Choroid plexus epithelial cell (primary cell): Measurements from ENCODE around the gene ROBO4.

Experiments used
- DNase-seq: peaks from one replicate; pipeline ENCODE4 v3.0.0-alpha.2; 2010; ENCODE audit warnings: low read depth
- H3K4me3 ChIP-seq: 2 replicates; pipeline ENCODE4 v1.5.1; 2011; ENCODE audit warnings: low read depth, mild to moderate bottlenecking, control low read depth, low read length, moderate library complexity
- TF ChIP-seq, protein P1 (sequence below): conservative IDR thresholded peaks from 2 replicates; pipeline ENCODE4 v1.5.1; 2011; ENCODE audit warnings: low read depth, mild to moderate bottlenecking, control low read depth, inconsistent platforms, low read length, moderate library complexity

The ROBO4 gene

DNA sequence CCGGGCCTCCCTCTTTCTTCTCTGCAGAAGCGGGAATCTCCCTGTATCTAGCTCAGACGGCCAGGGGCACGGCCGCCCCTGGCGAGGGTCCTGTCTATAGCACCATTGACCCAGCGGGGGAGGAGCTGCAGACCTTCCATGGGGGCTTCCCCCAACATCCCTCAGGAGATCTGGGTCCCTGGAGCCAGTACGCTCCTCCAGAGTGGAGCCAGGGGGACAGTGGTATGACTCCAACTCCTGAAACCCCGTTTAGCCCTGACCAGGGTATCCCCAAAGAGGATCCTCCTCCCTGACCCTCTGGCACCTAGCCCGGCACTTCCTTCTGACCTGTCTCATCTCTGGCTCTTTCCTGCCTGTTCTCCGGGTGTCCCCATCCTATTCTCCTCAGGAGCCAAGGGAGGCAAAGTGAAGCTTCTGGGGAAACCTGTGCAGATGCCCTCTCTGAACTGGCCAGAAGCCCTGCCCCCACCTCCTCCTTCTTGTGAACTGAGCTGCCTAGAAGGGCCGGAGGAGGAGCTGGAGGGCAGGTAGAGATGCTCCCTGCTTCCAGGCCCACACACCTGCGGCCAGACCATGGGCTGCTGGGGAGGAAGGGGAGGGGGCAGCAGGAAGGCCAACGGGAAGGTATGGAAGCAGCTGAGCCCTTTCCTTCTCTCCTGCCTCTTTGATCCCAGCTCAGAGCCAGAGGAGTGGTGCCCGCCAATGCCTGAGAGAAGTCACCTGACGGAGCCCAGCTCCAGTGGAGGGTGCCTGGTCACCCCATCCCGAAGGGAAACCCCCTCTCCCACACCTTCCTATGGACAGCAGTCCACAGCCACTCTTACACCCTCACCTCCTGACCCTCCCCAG, 19.5 kb downstream of the ROBO4 start:
- TF ChIP-seq, protein P1, sequence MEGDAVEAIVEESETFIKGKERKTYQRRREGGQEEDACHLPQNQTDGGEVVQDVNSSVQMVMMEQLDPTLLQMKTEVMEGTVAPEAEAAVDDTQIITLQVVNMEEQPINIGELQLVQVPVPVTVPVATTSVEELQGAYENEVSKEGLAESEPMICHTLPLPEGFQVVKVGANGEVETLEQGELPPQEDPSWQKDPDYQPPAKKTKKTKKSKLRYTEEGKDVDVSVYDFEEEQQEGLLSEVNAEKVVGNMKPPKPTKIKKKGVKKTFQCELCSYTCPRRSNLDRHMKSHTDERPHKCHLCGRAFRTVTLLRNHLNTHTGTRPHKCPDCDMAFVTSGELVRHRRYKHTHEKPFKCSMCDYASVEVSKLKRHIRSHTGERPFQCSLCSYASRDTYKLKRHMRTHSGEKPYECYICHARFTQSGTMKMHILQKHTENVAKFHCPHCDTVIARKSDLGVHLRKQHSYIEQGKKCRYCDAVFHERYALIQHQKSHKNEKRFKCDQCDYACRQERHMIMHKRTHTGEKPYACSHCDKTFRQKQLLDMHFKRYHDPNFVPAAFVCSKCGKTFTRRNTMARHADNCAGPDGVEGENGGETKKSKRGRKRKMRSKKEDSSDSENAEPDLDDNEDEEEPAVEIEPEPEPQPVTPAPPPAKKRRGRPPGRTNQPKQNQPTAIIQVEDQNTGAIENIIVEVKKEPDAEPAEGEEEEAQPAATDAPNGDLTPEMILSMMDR = no peak
- no peak for DNase-seq
- H3K4me3 ChIP-seq = no peak overlapping the region

- DNase-seq = no peak
- TF ChIP-seq, protein P1 = no peak
- H3K4me3 ChIP-seq = peak overlapping the region; percentile 76
Measured at GRCh38 chr11:124877631-124877909, 20.1 kb downstream of the ROBO4 start.

DNA sequence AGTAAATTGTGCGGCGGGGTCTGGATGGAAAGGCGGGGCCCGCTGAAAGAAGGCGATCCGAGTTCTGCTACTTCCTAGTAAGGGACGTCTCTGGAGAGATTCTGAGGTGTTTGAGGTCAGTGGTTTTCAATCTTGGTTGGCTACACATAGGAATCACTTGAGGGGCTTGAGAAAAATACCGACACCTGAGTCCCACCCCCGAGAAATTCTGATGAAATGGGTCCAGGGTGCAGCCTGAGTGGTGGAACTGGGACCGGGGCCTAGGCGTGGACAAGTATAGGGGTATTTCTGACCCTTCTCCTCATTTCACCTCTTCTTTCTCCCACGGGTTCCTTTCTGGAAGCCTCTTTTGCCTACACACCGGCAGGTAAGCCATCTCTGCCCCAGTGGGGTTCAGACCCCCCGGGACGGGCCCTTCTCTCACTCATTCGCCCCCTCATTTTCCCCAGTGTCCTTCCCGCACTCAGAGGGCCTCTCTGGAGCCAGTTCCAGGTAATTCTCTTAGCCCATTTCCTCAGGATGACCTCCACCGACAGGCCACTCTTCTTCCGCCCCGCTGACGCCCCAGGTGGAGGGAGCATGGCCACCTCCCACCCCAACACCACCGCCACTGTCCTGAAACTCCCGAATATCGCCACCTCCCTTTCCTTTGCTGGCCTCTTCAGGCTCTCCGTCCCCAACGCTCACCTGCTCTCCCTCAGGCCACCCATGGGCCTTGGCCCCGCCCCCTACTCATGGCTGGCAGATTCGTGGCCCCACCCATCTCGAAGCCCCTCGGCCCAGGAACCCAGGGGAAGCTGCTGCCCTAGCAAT, 20.6 kb downstream of the ROBO4 start:
- no peak for DNase-seq
- peak overlapping the region; percentile 76 for H3K4me3 ChIP-seq
- TF ChIP-seq, protein P1 = no peak

- peak overlapping the region; percentile 76 for H3K4me3 ChIP-seq
- TF ChIP-seq, protein P1 = peak; percentile 68
- DNase-seq = peak; percentile 97
Measured at GRCh38 chr11:124875943-124876817, 21.5 kb downstream of the ROBO4 start.

- H3K4me3 ChIP-seq = no peak overlapping the region
- no peak for DNase-seq
- TF ChIP-seq, protein P1 = no peak
Measured at GRCh38 chr11:124875401-124875800, 22.3 kb downstream of the ROBO4 start.

DNA sequence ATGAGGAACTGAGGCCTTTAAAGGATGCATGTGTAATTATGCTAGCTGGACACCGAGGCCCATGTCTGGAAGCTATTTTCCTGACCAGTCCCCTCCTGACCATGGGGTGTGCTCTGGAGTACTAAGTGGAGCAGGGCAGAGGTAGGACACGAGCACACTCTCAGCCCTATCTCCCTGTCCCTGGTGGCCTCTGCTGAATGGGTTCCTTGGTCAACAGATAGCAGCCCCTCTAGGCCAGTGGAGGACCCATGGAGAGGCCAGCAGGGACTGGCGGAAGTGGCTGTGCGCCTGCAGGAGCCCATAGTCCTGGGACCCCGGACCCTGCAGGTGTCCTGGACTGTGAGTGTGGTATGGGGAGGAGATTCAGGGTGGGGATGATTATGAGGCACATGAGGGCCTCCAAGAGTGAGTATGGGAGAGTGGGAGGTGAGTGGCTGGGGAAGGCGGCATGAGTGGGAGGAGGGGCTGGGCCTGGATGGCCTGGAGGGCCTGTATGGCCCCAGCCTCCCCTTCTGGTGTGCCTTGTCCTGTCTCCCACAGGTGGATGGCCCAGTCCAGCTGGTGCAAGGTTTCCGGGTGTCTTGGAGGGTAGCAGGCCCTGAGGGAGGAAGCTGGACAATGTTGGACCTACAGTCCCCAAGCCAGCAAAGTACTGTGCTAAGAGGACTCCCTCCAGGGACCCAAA, 23.0 kb downstream of the ROBO4 start:
- DNase-seq = no peak
- H3K4me3 ChIP-seq = no peak overlapping the region
- TF ChIP-seq, protein P1 = no peak
